OCI-LY3 (cell line): Measurements from ENCODE around the gene ZNF598.

Experiments used
- CTCF ChIP-seq: fragments of 200-600, 300-600 bp; sonication (generic); IDR thresholded peaks from 2 replicates; pipeline ENCODE4 v1.5.1; 2014; ENCODE audit warnings: antibody characterized with exemption, low read length, low read depth
- EZH2phosphoT487 ChIP-seq: fragments of 200-600 bp; shearing (Covaris generic); IDR thresholded peaks from 2 replicates; pipeline ENCODE4 v1.6.1; 2018; ENCODE audit warnings: antibody characterized with exemption, mixed run types, low read depth

- TF ChIP-seq CTCF (no peak), EZH2phosphoT487 (no peak)
Observed at GRCh38 chr16:2037115-2037514, 27.5 kb upstream of the ZNF598 start.
